ENCODE measurements around the gene ACTN3. TPM values are rescaled to one million over a fixed set of nuclear protein-coding genes. Genes with fewer than 3 reads are reported as not detected.

The ACTN3 gene
- total and polyA plus RNA-seq, 2 of the 4 experiments (the other 2 are of a cell fraction) = under 0.01 to 0.05 TPM

- ATAC-seq (ENCODE audit: low read depth) (no peak), DNase-seq (no peak)
- H2BK120ac ChIP-seq (ENCODE audit: low read depth, low read length) = no peak overlapping the region
- CTCF ChIA-PET = no interaction called here
- POLR2A ChIA-PET (ENCODE audit: unreplicated experiment) = interaction anchor here (0.5 kb wide), 1 partner anchor 31 kb away, joined by 3 read pairs; no protein-coding TSS in a partner anchor
- H3K27ac ChIP-seq (ENCODE audit: insufficient read depth, low read length) = no peak overlapping the region
- H2AK5ac ChIP-seq (ENCODE audit: low read depth, low read length) = no peak overlapping the region
- no peak overlapping the region for H2AFZ ChIP-seq (replicated peaks; ENCODE audit: low read length, poor library complexity)
- peaks cover 28% of the 10 kb centered on the region; the same call in 1 of the 2 replicates for H3K9me1 ChIP-seq (ENCODE audit: insufficient read depth, low read length)
- intact Hi-C loops (cut with micrococcal nuclease) (no loop called here), dilution Hi-C loops (cut with HindIII; ENCODE audit: low sequenced_read_pairs, unreplicated experiment) (no loop called here), in situ Hi-C loops (cut with MboI; ENCODE audit: low sequenced_read_pairs) (no loop called here)
- no peak overlapping the region for H4K91ac ChIP-seq (ENCODE audit: insufficient read depth, low read depth, low read length)
- no CpG with 5 or more reads among the region's 2 CpGs for WGBS, 2 experiments (ENCODE audit: extremely low coverage in 2 of 2, insufficient read length in 1 of 2)
- H3K36me3 ChIP-seq (ENCODE audit: control insufficient read depth, insufficient read depth, low read length) = peaks cover 35% of the 10 kb centered on the region
- no peaks in the 10 kb centered on the region for H3K9me3 ChIP-seq (ENCODE audit: control insufficient read depth, insufficient read depth, low read length)
- no peak overlapping the region for H3K9ac ChIP-seq (ENCODE audit: low read depth, low read length)
- H3K4me1 ChIP-seq (ENCODE audit: control insufficient read depth, insufficient read depth, low read length) = peaks cover 15% of the 10 kb centered on the region
- H4K8ac ChIP-seq (ENCODE audit: low read depth in 2 of 2, low read length in 2 of 2) = no peak overlapping the region
- no peak overlapping the region for H2BK20ac ChIP-seq (ENCODE audit: low read depth, low read length)
- no peak overlapping the region for H3K18ac ChIP-seq (ENCODE audit: low read depth, low read length)
- H4K5ac ChIP-seq (ENCODE audit: low read depth, low read length) = no peak overlapping the region
- BruUV-seq (replicated peaks) = no TSS peak
- TF ChIP-seq CHD1 (IDR thresholded peaks at IDR 0.05; ENCODE audit: low read depth, low read length) = no peak
- no peak for TF ChIP-seq FOS (IDR thresholded peaks at IDR 0.05; ENCODE audit: low read depth, low read length)
- TF ChIP-seq ELK1 (IDR thresholded peaks at IDR 0.05; ENCODE audit: borderline replicate concordance, low read depth, low read length) = no peak
- TF ChIP-seq MAFK (IDR thresholded peaks at IDR 0.05; ENCODE audit: low read depth, low read length) = no peak
- TF ChIP-seq CEBPB (IDR thresholded peaks at IDR 0.05; ENCODE audit: low read depth, low read length) = no peak
- TF ChIP-seq RFX5 (IDR thresholded peaks at IDR 0.05; ENCODE audit: low read depth, low read length) = no peak
- no peak for TF ChIP-seq MXI1 (IDR thresholded peaks at IDR 0.05; ENCODE audit: borderline replicate concordance, low read depth, low read length)
- TF ChIP-seq NFE2L2 (IDR thresholded peaks at IDR 0.05; ENCODE audit: low read depth, low read length) = no peak
- TF ChIP-seq POLR2A (IDR thresholded peaks at IDR 0.05; ENCODE audit: low read depth, low read length) = no peak
- no peak for TF ChIP-seq CTCF (conservative IDR thresholded peaks at IDR 0.05; ENCODE audit: low read depth, low read length)
- TF ChIP-seq RAD21 (IDR thresholded peaks at IDR 0.05; ENCODE audit: low read length) = no peak
- no peak for TF ChIP-seq BHLHE40 (IDR thresholded peaks at IDR 0.05; ENCODE audit: low read depth, low read length)
- no peak for TF ChIP-seq USF2 (IDR thresholded peaks at IDR 0.05; ENCODE audit: low read depth, low read length)
- TF ChIP-seq RCOR1 (IDR thresholded peaks at IDR 0.05; ENCODE audit: insufficient replicate concordance, low read length) = no peak
- TF ChIP-seq MAZ (IDR thresholded peaks at IDR 0.05; ENCODE audit: borderline replicate concordance, low read depth, low read length) = no peak
- no peak for TF ChIP-seq SMC3 (IDR thresholded peaks at IDR 0.05; ENCODE audit: low read depth, low read length)
- H3K56ac ChIP-seq (ENCODE audit: extremely low read depth, insufficient read depth, low read length) = no peak overlapping the region
- H2AK9ac ChIP-seq (replicated peaks; ENCODE audit: low read depth, low read length, poor library complexity) = no peak overlapping the region
- no peak overlapping the region for H3K4me2 ChIP-seq (ENCODE audit: low read depth, low read length)
- no peak overlapping the region for H2BK15ac ChIP-seq (ENCODE audit: low read depth, low read length)
- H2BK5ac ChIP-seq (ENCODE audit: low read depth, low read length, poor library complexity, severe bottlenecking) = peak overlapping the region; percentile 6
- no peak overlapping the region for H3K14ac ChIP-seq (replicated peaks; ENCODE audit: low read depth, low read length)
- peaks cover 25% of the 10 kb centered on the region for H4K20me1 ChIP-seq (ENCODE audit: insufficient read depth, low read length)
- no peak overlapping the region for H3K4ac ChIP-seq (ENCODE audit: low read depth, low read length)
- H3K23ac ChIP-seq (ENCODE audit: low read depth, low read length) = no peak overlapping the region
- H3K4me3 ChIP-seq (ENCODE audit: insufficient read depth, low read depth, low read length) = no peak overlapping the region
- no peaks in the 10 kb centered on the region for H3K27me3 ChIP-seq (ENCODE audit: control insufficient read depth, insufficient read depth, low read length)
- peaks cover 14 to 46% of the 10 kb centered on the region in 2 experiments; a peak in 3 of 4 replicates for H3K79me1 ChIP-seq (ENCODE audit: low read depth in 1 of 2, low read length in 2 of 2)
Measured at GRCh38 chr11:66600219-66600618, 53.5 kb downstream of the ACTN3 start.

Data from IMR-90 (cell line).